Stomach (tissue), 4 donors: Measurements from ENCODE around the gene PRKN.

Source experiments
- CTCF ChIP-seq, 7 experiments: fragments of 450-650 bp in 4 of 7; fragments of 200-600 bp in 3 of 7; sonication (generic) in 3 of 7; IDR thresholded peaks; one replicate each; pipeline ENCODE4 v1.5.1; 2016 to 2019; ENCODE audit warnings: antibody characterized with exemption in 7 of 7, control low read depth in 2 of 7, mild to moderate bottlenecking in 1 of 7
- POLR2A ChIP-seq, 4 donors: fragments of 450-650 bp; IDR thresholded peaks; one replicate each; pipeline ENCODE4 v1.6.1; 2016; ENCODE audit warnings: antibody characterized with exemption in 4 of 4, control low read depth in 2 of 4, mild to moderate bottlenecking in 1 of 4, moderate library complexity in 1 of 4
- POLR2AphosphoS5 ChIP-seq, 3 donors: sonication (generic); formaldehyde crosslinking; IDR thresholded peaks; one replicate each; pipeline ENCODE4 v1.6.1; 2016; ENCODE audit warnings: antibody characterized with exemption in 3 of 3

- no peak for TF ChIP-seq POLR2AphosphoS5 (IDR thresholded peaks at IDR 0.05)
- TF ChIP-seq CTCF (IDR thresholded peaks at IDR 0.05): no peak
- TF ChIP-seq POLR2A (IDR thresholded peaks at IDR 0.05): no peak
These were observed 608.9 kb downstream of the PRKN start for GRCh38 chr6:162118706-162119105.
